Urothelium cell line (cell line): ENCODE data around the gene GRIA1.

Experiments
- DNase-seq: peaks from one replicate; pipeline ENCODE4 v3.0.0; 2011; ENCODE audit warnings: low spot score, mixed read lengths
- FAIRE-seq: peaks from 2 replicates; lab custom pipeline; 2011; peaks lifted over from hg19 to GRCh38; lab: Jason Lieb, UNC

The GRIA1 gene

GRCh38 chr5:153496835-153497234 is 6.4 kb downstream of the GRIA1 start:
- FAIRE-seq (peak; percentile 5), DNase-seq (peak; percentile 31)

DNA sequence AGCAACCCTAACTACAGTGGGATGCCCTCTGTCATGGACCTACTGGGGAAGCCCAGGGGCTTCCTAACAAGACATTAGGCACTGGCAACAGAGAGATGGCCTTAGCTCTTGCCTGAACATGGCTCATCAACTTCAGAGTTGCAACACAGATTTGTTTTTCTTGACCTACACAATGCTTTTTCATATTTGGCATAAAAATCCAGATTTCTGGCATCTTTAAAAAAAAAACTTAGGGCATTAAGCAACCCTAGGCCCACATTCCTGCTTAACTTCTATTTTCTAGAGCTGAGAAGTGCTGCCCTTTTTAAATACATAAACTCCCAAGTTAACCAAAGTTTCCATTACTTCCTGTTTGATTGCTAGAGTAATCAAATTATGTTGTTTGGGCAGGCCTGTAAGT is 8.0 kb downstream of the GRIA1 start:
- FAIRE-seq: no peak
- no peak for DNase-seq

- DNase-seq (no peak), FAIRE-seq (no peak)
Measured at GRCh38 chr5:153500178-153500577, 9.7 kb downstream of the GRIA1 start.

GRCh38 chr5:153504726-153505125 is 14.3 kb downstream of the GRIA1 start:
- FAIRE-seq (no peak), DNase-seq (no peak)

- FAIRE-seq: no peak
- no peak for DNase-seq
Measured at GRCh38 chr5:153508700-153509099, 18.2 kb downstream of the GRIA1 start.

DNA sequence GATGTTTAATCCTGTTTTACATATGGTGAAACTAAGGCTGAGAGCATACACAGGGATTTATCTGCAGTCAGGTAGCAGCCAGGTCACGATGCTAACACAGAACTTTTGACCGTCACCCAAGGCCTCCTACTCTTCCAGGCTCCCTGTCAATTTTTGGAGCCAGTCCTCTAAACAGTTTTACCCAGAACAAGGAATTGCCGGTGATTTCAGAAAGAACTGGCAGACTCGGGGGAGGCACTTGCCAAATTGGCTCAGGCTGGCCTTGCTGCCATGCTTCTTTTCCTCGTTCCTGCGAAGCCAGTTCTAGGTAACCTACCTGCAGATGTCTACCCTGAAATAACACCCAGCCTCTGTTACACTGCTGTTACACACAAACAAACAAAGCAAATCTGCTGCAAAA is 21.2 kb downstream of the GRIA1 start:
- FAIRE-seq (no peak), DNase-seq (no peak)

DNA sequence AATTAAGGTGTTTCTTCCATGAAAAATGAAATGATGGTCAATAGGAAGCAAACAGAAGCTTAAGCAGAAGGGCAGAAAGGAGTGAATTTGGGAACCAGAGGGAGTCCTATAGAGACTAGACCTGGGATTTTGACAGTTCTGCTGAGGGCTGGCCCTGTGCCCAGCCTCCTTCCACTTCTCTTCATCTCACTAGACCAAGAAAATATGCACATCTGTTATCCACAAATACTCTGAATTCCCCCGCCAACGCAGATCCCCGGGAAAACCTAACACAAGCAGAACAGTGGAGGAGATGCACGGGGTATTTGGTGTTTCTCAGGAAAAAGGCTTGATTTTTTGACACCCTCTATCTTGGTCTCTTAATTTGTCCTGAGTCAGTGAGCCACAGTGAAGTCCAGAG is 22.7 kb downstream of the GRIA1 start:
- DNase-seq: no peak
- no peak for FAIRE-seq

- no peak for FAIRE-seq
Measured at GRCh38 chr5:153515301-153515700, 24.8 kb downstream of the GRIA1 start.

GRCh38 chr5:153516504-153517240 is 26.2 kb downstream of the GRIA1 start:
- DNase-seq (no peak), FAIRE-seq (no peak)

More at GRCh38 chr5:153515301-153515700, 24.8 kb downstream of the GRIA1 start:
- DNase-seq: no peak

DNA sequence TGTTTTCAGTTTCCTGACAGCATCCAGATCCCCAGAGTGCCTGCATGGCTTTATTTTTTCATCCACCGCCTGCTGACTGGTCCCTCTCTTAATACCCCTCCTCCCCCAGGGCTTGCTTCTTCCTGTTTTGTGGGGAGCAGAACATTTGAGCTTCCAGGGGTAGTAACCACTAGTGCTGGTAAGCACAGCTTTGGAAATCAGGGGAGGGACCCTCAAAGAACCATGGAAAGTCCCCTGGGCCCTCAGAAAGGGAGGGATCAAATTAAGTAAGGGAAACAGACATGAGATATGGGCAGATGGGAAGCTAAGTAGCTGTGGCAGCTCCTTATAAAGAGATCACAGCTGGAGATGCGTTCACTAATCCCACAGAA is 26.8 kb downstream of the GRIA1 start:
- DNase-seq (no peak), FAIRE-seq (no peak)

DNA sequence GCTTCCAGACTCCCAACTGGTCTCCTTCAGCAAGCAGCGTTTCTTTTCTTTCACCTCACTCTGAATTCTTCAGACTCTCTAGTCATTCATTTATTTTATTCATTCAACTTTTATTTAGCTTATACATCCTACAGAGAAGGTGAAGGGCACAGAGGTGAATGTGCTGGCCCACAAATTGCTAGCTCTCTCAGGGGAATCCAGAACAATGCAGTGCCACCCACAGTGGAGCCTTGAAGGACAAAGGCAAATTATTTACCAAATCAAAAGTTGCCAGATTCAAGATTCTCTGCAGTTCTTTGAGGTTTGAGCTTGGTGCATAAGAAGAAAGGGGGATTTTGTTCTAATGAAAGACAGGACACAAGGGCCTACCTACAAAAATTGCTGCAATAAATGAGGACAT is 29.7 kb downstream of the GRIA1 start:
- FAIRE-seq (no peak), DNase-seq (no peak)

DNA sequence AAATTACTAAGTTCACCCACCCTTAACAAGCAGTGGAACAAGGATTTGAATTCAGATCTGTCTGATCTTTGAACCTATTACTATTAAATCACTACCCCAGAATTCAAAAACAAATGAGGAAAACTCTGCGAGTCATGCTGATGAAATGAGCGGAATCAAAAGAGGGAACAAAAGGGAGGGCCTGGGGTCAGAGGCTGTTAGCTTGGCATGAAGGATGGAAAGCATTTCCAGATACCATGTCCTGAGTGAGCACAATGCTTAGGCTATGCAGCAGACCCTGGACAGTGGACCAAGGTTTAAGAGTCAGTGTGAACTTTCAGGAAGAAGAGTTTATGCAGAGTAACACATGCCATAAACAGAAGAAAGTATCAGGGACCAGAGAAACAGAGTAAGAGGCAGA is 30.5 kb downstream of the GRIA1 start:
- FAIRE-seq (no peak), DNase-seq (no peak)

- no peak for FAIRE-seq
- no peak for DNase-seq
Measured at GRCh38 chr5:153523211-153523610, 32.7 kb downstream of the GRIA1 start.

- FAIRE-seq (no peak), DNase-seq (no peak)
Measured at GRCh38 chr5:153523831-153524230, 33.4 kb downstream of the GRIA1 start.

- DNase-seq (no peak), FAIRE-seq (no peak)
Measured at GRCh38 chr5:153525536-153525935, 35.1 kb downstream of the GRIA1 start.

- no peak for DNase-seq
- no peak for FAIRE-seq
Measured at GRCh38 chr5:153530357-153531143, 40.1 kb downstream of the GRIA1 start.

DNA sequence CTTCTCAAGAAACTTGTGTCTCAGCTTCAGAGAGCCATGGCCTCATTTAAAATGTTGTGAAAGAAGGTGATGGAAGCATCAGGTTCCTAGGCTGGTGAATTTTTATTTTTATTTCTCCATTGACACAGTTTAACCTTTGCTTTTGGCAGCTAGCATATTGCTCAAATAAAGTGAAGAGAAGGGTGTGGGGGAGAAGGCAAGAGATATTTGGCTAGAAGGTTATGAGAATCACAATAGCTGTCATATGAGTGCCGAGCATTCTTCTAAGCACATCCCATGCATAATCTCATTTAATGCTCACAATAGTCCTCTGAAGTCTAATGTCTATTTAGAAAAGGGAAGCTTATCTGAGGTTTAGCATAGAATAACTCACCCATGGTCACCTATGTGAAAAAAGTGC is 43.1 kb downstream of the GRIA1 start:
- FAIRE-seq: no peak

DNA sequence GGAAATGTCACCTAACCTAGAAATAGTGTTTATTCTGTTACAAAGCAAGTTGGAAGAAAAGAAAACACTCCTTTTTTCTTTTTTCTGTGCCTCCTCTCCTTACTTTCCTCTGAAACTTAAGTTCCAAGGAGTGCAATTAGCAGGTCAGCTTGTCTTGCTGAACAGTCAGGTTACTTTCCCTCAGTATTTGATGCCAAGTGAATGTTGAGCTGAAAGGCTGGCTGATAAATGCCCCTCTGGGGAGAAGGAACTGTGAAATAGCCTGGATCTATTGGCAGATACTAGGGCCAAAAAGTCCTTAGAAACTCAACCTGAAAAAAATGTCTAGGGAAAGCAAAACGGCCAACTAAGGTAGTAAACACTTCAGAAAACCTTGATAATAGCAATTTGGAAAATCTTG is 43.6 kb downstream of the GRIA1 start:
- no peak for DNase-seq
- no peak for FAIRE-seq

More for the DNA sequence above, 43.1 kb downstream of the GRIA1 start:
- DNase-seq: no peak

DNA sequence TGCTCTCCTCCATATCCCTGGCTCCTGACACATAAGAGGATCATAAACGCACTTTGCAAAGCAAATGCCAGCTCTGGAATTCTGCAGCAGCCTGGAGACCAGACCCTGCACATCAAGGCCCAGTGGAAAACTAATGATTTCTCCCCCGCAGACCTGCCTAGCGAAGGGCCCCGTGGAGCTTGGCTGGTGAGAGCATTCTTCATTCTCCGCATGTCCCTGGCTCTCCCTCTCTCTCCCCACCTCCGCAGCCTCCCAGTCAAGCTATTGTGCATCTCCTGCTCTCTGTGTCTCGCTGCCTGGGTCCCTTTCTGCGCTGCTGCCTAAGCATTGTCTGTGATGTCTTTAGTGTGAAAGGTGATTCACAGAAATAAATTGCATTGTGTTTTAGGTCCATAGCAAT is 46.7 kb downstream of the GRIA1 start:
- DNase-seq (no peak), FAIRE-seq (no peak)

DNA sequence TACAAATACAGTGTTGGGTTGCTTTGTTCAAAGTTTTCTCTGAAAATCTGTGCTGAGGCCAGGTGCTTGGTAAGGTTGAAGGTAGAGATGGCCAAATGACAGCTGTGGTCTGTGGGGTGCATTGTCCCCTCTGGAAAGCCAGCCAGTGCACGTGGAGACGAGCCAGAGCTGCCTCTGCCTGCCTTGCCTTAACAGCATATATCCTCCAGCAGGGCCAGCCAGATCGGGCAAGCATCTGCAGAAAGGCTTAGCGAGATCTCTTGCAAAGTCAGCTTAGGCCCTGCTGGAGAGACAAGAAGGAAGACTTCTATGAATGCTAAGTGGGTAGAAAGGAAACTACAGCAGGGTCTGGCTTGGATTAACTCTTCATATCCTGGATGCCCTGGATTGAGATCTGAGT is 49.5 kb downstream of the GRIA1 start:
- FAIRE-seq: no peak

GRCh38 chr5:153542536-153542935 is 52.1 kb downstream of the GRIA1 start:
- FAIRE-seq (no peak), DNase-seq (peak; percentile 18)

More for the DNA sequence above, 49.5 kb downstream of the GRIA1 start:
- no peak for DNase-seq

DNA sequence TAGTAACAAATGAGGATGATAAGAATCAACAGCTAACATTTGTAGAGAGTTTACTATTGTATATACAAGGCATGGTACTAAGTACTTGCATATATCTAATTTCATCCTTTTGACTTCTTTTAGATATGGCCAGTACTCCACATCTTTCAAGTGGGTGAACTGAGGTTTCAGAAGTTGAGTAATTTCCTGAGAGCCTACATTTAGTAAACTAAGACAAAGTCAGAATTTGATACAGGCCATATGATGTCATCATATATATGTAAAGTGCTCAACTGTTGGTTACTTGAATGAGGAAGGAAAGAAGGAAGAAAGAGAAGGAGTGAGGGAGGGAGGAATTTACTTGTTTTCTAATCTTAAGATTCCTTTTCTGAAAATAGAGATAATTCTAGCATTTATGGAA is 52.8 kb downstream of the GRIA1 start:
- no peak for FAIRE-seq
- DNase-seq: no peak
